ENCODE results near the gene HFM1. TPM values are rescaled to one million over a fixed set of nuclear protein-coding genes. Genes with fewer than 3 reads are reported as not detected.

HFM1 gene
- total and polyA plus RNA-seq, 9 of the 15 experiments (the other 6 are each of a cell fraction or from before 2014, with no cell fraction given), result 1.5 to 6.4 (median 3.7) TPM

- TF ChIP-seq HBP1 (CRISPR knock-in tag; IDR thresholded peaks at IDR 0.05), result no peak
- no peak for TF ChIP-seq ZSCAN32 (CRISPR knock-in tag; IDR thresholded peaks at IDR 0.05)
- no peak for TF ChIP-seq ELF1 (tag; IDR thresholded peaks at IDR 0.05)
- no peak for TF ChIP-seq DLX4 (CRISPR knock-in tag; IDR thresholded peaks at IDR 0.05)
- no peak for TF ChIP-seq ZNF551 (CRISPR knock-in tag; IDR thresholded peaks at IDR 0.05)
- no peak for TF ChIP-seq ZFP36 (IDR thresholded peaks at IDR 0.05; ENCODE audit: low read depth, low read length, partially characterized antibody)
- TF ChIP-seq ZNF239 (CRISPR knock-in tag; IDR thresholded peaks at IDR 0.05), result no peak
- TF ChIP-seq ZNF212 (CRISPR knock-in tag; IDR thresholded peaks at IDR 0.05), result no peak
- peak; percentile 64 for TF ChIP-seq CEBPB (tag; IDR thresholded peaks at IDR 0.05)
- no peak for TF ChIP-seq MAFF (IDR thresholded peaks at IDR 0.05; ENCODE audit: low read length)
- no peak for TF ChIP-seq BRD4 (IDR thresholded peaks at IDR 0.05)
- TF ChIP-seq FOXJ3 (CRISPR knock-in tag; IDR thresholded peaks at IDR 0.05), result no peak
- TF ChIP-seq ARID2 (IDR thresholded peaks at IDR 0.05), result no peak
- TF ChIP-seq ZNF316 (IDR thresholded peaks at IDR 0.05), result 0 out of 2 replicates have a peak, but pooled peaks have one; percentile 12
- TF ChIP-seq POU5F1 (IDR thresholded peaks at IDR 0.05; ENCODE audit: borderline replicate concordance, low read depth, low read length, partially characterized antibody), result no peak
- TF ChIP-seq MXI1 (IDR thresholded peaks at IDR 0.05; ENCODE audit: low read depth, low read length), result no peak
- TF ChIP-seq GABPA (tag; conservative IDR thresholded peaks at IDR 0.05; ENCODE audit: low read depth), result no peak
These were observed 143.0 kb downstream of the HFM1 start (continued) for GRCh38 chr1:91261655-91262054.

Data from K562 (cell line).